A549 treated with CpdA at 1 μM for 4 hours (cell line): ENCODE results near the gene TCOF1. TPM values are rescaled to one million over a fixed set of nuclear protein-coding genes. Genes with fewer than 3 reads are reported as not detected.

Experiments used
- total RNA-seq: library from RNA; stranded (reverse); fragments of 200-300 nt; extraction: Qiagen RNA extraction; gene quantifications from 5 replicates; pipeline ENCODE4 v1.2.3, GENCODE V29; 2022; ENCODE audit warnings: low read depth

The TCOF1 gene
- total RNA-seq, result 76.5 to 93.8 TPM (median 86.2 TPM) in 5 replicates

GRCh38 chr5:150357326-150358260 lies at the start of gene TCOF1:
TCOF1 (plus strand) TSS chr5:150357697; CDS start chr5:150357747, 50 bp downstream.

GRCh38 chr5:150412319-150413175 lies 55.0 kb downstream of the TCOF1 start, which contains the start of gene CD74:
CD74 (minus strand) TSS chr5:150412910; CDS start chr5:150412749, 161 bp downstream.

Other genes starting within 250 kb of the TCOF1 start
- 0.08 to 0.34 TPM (median 0.18 TPM) in 5 replicates for gene PDGFRB, start 201.9 kb upstream of the TCOF1 start, total RNA-seq
- gene CDX1, start 190.9 kb upstream of the TCOF1 start, total RNA-seq, result not detected in 5 replicates
- gene SLC6A7, start 167.6 kb upstream of the TCOF1 start, total RNA-seq, result 0.01 to 0.07 TPM in 2 of 5 replicates, not detected in the others
- gene CAMK2A, start 67.9 kb upstream of the TCOF1 start, total RNA-seq, result 0.87 to 1.4 TPM (median 1.1 TPM) in 5 replicates
- gene ARSI, start 54.8 kb upstream of the TCOF1 start, total RNA-seq, result 33.5 to 52.9 TPM (median 42.9 TPM) in 5 replicates
- gene CD74, start 55.2 kb downstream of the TCOF1 start, total RNA-seq, result 0.08 to 0.10 TPM (median 0.09 TPM) in 3 of 5 replicates, not detected in the others
- gene RPS14, start 92.0 kb downstream of the TCOF1 start, total RNA-seq, result 2,817 to 3,200 TPM (median 3,076 TPM) in 5 replicates
- gene NDST1, start 150.4 kb downstream of the TCOF1 start, total RNA-seq, result 46.7 to 73.2 TPM (median 59.2 TPM) in 5 replicates